NCI-H345 (cell line): Measurements from ENCODE around the gene GOLM1.
A peak's percentile ranks its signal among the peaks of the same experiment; 100 is the strongest.
"Not testable (repeated sequence)": the region's sequence is repeated elsewhere in the genome, so short reads cannot be mapped to it uniquely, and the experiment has no call there.

ENCODE experiments used
- DNase-seq: peaks from one replicate; lab custom pipeline; 2025; lab: John Stamatoyannopoulos, UW

GOLM1 gene, protein sequence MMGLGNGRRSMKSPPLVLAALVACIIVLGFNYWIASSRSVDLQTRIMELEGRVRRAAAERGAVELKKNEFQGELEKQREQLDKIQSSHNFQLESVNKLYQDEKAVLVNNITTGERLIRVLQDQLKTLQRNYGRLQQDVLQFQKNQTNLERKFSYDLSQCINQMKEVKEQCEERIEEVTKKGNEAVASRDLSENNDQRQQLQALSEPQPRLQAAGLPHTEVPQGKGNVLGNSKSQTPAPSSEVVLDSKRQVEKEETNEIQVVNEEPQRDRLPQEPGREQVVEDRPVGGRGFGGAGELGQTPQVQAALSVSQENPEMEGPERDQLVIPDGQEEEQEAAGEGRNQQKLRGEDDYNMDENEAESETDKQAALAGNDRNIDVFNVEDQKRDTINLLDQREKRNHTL

DNA sequence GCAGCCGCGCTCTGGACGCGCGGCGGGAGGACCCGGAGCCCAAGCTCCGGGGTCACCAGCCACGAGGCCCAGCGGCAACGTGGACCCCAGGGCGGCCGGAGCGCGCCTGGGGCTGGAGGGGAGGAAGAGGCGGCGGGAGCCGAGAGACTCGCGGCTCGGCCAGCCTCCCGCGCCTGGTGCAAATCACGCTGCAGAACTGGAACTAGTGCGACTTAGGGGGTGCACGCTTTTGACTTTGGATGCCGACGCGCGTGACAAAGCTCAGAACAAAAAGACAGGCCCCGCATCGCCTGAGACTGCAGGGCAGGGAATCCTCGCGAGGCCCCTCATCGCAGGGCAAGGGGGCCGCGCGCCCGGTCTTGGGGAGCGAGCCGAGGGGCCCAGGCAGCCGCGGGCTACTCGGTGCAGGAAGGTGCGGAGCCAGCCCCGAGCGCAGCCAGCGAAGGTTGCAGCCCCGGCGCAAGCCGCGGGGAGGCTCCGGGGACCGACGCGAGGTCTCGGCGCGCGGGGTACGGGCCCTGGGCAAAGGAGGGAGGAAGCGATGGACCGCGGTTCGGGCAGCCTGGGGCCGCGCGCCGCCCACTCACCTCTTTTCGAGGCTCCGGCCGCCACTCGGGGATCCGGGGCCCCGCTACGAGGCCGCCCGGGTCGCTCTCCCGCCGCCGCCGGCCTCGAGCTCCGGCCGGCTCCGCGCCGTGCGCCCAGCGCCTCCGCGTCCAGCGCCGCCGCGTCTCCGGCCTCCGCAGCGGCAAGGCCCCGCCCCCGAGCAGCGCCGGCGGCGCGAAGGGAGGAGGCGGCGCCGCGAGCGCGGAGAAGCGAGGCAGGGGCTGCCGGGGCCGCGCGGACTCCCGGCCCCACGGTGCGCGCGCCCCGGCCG is at the start of gene GOLM1:
Gene GOLM1 (minus strand): TSS at position 735 of the 877 bp plus-strand sequence. CDS start 20,238 bp downstream, outside the sequence.
- DNase-seq, result peak; percentile 54

DNA sequence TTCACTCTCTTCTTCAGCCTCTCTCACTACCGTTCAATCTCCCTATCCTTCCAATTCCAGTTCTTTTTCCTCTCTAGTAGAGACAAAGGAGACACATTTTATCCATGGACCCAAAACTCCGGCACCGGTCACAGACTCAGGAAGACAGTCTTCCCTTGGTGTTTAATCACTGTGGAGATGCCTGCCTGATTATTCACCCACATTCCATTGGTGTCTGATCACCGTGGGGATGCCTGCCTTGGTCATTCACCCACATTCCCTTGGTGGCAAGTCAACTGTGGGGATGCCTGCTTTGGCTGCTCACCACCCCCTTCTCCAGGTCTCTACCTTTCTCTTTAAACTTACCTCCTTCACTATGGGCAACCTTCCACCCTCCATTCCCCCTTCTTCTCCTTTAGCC is 47.3 kb upstream of the GOLM1 start:
- not testable (repeated sequence) for DNase-seq

DNA sequence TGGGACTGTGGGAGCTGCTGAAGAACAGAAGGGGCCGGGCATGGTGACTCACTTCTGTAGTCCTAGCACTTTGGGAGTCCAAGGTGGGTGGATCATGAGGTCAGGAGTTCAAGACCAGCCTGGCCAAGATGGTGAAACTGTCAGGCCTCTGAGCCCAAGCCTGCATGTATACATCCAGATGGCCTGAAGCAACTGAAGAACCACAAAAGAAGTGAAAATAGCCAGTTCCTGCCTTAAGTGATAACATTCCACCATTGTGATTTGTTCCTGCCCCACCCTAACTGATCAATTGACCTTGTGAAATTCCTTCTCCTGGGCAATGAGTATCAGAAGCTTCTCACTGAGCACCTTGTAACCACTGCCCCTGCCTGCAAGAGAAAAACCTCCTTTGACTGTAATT is 46.6 kb upstream of the GOLM1 start:
- DNase-seq, result not testable (repeated sequence)

DNA sequence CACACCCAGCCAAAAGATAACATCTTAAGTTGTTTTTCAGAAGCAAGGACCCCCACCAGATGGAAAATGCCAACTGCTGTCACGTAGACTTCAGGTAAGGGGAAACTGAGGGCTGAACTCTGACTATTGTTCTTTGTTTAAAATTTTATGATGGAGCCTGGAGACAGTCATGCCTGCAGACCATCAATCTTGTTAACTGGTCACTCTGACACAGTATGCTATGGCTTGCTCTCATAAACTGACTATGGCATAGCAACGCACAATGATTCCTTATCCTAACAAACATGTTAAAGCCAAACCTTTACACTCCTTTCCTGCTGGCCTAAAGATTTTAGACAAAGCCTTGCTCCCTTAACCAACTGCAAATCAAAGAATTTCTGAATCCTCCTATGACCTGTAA is 43.6 kb upstream of the GOLM1 start:
- DNase-seq, result no peak

DNA sequence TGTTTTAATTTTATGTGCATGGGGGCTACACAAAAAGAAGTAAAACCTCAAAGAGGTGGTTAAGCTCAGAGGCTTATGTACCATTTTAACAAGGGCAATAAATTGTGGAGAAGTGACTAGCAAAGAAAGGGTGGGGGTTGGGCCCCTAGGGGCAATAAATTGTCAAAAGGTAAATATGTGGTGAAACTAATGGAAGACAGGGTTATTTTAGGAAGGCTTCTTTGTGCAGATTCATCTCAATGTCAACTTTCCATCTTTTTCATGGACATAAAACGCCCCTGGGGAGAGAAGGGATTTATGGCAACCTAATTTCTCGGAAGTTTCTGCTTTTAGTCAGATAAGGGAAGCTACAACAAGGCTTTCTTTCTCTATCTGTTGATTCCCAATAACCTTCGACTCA is 42.5 kb upstream of the GOLM1 start:
- DNase-seq, result no peak

DNA sequence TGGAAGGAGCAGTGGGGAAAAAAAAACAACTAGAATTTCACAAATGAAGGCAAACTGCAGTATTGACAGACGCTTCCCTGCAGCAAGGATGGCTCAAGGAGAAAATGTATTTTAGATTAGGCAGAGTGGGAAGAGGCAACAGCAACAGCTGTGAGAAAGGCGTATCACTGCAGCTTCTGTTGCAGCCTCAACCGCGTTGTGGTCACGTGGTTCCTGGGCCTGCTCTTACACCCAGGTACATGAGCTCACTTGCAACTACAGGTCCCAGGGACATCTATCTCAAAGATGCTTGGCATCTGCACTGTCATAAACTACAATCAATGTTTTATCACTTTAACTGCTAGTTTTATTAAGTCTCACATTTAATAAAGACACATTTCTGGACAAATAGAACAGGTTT is 36.0 kb upstream of the GOLM1 start:
- DNase-seq, result no peak

DNA sequence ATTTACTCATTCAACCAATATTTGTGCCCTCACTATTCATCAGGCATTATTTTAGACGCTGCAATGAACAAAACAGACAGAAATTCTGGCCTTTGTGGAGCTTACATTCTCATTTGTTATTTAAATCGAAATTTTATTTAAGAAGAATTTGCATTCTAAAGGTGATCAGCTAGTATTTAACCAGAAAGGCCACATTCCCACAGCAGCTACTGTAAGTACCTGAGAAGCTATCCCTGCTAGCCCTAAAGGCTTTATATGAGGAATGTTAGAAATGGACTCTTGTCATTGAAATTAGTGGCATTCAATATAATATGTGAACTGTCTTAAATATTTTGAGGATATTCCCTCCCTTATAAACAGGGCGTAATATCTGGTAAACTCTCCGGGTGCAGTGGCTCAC is 35.0 kb upstream of the GOLM1 start:
- no peak for DNase-seq

DNA sequence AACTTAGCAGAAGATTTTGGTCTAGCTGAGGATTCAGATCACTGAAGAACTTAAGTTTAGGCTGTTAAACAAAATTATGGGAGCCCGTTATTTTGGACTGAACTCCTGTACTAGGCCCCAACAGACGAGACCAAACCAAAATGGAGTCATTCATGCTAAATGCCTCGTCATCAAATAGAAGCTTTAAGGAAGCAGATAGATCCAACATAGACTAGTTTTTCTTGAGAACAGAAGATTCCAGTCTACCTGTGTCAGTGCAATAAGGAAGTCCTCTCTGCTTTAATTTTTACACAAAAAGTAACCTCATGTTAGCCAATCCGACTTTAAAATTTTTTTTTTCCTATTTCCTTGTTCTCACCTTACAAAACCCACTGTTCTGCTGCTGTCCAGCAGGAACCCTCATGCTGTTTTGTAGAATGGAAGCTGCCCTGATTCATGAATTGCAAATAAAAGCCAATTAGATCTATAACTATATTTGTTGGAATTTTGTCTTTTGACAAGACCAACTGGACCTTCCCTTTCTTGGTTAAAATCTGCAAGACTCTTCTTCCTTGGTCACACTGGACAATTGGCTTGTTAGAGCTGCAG is 29.0 kb upstream of the GOLM1 start:
- no peak for DNase-seq

DNA sequence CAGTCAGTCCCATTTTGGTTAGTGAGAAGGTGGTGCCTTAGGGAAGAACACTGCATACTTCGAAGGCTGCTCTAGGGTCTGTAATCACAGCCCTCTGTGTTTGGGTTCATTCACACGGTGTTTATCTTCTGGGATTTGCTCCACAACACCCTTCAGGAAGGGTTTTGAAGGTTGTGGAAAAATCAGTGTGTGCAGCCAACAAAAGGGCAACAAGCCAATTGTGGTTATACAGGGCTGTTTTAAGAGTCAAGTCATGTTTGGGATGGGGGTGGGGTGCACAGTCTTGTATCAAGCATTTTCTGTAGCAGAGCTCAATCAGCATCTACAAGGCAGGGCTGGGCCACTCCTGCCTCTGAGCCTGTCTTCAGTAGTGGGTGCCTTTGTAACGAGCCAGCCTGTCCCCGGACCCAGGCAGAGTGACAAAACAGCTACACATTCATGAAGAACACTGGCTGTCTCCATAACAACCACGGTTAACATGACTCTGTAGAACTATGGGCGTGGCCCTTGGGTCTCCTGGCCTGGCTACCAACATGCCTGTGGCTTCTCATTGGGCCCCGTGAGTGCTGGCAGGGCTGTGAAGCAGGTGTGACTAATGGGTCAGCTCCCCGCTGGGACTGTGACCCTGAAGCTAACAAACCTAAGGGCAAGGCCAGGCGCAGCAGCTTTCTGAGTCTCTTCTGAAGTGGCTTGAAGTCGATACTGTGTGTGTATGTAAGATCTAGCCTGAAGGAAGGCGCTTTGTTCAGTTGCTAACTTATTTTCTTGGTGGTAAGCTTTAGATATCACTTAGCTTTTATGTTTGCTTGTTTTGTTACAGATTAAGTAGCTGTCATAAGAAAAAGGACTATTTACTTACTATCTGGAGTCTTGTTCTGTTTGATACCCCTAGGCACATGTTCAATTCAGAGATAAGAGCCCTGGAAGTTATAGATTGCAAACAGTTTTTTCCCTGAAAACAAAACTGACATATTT is 27.9 kb upstream of the GOLM1 start:
- DNase-seq, result peak; percentile 76

DNA sequence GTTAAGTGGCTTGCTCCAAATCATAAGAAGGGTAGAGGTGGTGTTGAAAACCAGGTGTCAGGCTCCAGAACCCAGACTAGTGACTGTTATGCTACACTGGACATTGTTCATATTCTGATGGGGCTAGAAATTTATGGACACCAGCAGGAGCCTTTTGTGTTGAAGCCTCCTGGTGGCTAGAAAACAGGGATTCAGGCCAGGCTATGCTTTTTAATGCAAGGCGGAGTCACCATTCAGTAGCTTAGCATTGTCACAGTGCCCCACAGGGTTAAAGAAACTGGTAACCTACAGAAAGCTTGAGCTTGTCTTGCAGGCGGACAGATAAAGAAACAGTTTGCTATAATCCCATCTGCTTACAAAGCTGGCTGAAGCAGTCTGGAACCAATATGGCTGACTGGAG is 23.0 kb upstream of the GOLM1 start:
- no peak for DNase-seq

DNA sequence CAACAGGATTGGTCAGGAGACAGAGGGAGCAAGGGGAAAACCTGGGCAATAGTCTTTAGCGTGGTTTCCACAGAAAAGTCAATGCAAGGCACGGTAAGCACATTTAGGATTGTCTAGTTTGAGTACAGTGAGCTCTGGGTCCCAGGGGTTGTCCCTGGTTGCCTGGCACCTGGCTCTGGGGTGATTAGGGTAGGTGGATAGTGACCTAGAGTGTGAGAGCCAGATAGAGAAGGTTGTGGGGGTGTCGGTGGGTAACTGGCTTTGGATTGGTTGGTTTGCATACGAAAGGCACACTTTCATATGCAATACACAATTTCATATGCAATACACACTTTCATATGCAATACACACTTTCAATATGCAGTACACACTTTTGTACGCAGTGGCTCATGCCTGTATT is 20.1 kb upstream of the GOLM1 start:
- DNase-seq, result no peak

DNA sequence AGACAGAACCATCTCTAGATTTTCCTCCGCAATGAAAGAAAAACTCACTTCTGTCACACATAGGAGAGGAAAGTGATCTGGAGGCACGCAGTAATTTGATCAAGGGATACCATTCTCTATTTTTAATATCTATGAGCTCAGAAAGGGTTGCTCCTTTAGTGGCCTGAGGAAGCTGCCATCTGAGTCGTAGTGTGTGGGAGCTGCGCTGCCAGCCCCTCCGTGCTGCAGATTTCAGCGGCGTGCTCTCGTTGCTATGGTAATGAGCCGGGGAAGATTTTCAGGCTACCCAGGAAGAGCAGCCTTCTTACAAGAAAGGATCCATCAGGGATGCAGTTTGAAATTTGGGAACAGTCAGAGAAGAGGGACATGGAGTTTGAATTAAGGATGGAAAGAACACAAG is 17.1 kb upstream of the GOLM1 start:
- no peak for DNase-seq

DNA sequence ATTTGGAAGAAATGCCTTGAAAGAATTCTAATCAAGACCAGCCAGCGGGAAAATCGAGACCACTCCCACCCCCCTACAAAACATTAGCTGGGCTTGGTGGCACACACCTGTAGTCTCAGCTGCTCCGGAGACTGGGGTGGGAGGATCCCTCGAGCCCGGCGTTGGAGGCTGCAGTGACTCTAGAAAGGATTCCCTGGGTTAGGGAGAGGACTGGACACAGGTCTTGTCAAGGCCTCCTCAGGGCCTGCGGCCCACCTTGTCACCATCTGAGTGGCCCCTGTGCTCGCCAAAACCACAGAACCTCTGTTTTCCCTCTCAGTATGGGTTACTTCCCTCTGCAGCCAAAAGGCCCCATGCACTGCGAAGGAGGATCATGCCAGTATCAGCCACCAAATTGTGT is 16.5 kb upstream of the GOLM1 start:
- no peak for DNase-seq

DNA sequence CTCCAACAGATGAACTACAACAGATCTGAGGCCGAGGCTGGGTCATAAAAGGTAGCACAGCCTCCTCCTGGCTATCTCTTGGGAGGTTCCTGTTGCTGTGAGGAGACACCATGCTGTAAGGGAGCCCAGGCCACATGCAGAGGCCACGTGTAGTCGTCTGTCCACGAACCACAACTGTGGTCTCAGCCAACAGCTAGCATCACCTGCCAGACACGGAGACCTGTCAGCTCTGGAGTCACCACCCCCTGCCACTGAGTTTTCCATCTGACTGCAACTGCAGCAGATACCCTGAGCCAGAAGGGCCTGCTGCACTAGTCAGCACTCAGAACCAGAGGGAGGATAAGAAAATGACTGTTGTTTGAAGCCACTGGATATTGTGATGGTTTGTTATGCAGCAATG is 12.7 kb upstream of the GOLM1 start:
- DNase-seq, result no peak

DNA sequence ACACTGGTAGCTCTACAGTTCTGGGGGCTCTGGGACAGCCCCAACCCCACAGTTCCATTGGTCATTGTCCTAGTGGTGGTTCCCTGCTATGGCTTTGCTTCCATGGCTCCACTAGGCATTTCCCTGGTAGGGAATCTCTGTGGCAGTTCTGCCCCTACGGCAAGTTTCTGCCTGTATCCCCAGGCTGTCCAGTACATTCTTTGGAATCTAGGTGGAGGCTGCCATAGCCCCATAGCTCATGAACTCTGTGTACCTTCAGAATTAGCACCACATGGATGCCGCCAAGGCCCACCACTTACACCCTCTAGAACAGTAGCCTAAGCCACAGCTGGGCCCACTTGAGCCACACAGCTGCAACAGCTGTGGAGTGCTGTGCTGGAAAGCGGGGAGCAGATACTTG is 3.3 kb upstream of the GOLM1 start:
- DNase-seq, result no peak

DNA sequence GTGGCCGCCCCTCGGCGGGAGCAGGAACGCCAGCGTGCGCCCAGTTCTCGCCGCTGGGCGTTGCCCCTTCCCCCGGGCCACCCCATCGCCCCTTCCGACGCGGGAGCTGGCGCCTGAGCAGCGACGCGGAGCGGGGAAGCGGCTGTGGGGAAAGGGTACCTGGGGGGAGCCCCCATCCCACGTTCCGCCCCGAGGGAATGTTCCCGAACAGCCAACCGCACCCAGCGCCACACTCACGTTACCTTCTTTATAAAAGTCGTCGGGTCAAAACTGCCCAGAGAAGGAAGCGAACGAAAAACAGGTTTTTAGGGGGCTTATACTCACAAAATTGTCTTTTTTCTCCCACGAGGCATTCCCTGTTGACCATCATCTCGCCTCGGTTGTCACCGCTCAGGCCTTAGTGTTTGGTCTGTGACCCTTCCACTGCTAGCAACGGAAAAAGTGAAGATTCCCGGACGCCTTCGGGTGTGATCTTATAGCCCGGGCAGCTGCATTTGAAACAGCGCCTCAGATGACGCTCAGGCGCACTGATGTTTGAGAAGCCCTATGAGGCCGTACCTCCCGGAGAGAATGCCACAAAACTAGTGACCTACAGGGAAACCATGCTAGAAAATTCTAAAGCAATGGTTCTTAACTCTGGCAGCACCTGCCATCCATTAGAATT is 475 bp upstream of the GOLM1 start:
- no peak for DNase-seq

DNA sequence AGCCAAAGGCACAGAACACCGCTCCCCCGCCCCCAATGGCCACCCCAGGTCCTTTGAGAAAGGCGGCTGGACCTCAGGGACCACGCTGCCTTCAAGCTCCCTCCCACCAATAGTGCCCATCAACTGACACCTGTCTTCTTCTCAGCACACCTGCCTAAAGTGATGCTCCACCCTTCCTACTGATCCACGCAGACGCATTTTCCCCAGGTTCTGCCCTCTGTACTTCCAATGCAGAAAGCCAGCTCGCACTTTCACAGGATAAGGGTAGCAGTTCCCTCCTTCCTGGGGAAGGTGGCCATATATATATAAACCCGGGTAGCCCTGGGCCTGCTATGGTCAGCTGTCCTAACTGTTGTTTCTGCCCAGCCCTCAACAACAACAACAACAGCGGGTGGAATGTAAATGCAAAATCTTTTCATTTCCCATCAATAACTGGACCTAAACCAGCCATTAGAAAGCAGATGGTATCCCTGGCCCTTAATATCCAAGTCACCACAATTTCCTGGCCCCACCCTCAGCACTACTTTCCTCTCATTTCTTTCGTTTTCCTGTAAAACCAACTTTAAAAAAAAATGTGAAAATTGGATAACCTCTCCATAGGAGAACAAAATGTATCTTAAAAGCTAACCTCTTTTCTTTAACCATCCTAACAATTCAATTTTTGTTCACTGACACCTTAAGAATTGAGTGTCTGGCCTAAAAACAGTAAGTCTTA is 1.7 kb downstream of the GOLM1 start:
- DNase-seq, result peak; percentile 24

DNA sequence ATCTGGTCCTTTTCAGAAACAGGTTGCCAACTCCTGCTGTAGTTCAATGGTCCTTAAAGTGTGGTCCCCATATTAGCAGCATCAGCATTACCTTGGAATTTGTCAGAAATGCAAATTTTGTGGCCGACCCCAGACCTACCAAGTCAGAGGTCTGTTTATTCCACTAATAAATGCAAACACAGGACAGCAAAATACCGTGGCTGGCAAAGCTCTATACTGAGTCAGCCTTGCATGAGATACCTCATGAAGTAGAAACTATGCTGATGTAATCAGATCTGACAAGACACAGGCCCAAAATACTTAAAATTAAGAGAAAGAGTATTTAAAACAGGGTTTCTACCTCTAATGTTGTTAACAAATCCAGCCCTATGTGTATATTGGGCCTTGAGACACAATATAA is 3.0 kb downstream of the GOLM1 start:
- no peak for DNase-seq

DNA sequence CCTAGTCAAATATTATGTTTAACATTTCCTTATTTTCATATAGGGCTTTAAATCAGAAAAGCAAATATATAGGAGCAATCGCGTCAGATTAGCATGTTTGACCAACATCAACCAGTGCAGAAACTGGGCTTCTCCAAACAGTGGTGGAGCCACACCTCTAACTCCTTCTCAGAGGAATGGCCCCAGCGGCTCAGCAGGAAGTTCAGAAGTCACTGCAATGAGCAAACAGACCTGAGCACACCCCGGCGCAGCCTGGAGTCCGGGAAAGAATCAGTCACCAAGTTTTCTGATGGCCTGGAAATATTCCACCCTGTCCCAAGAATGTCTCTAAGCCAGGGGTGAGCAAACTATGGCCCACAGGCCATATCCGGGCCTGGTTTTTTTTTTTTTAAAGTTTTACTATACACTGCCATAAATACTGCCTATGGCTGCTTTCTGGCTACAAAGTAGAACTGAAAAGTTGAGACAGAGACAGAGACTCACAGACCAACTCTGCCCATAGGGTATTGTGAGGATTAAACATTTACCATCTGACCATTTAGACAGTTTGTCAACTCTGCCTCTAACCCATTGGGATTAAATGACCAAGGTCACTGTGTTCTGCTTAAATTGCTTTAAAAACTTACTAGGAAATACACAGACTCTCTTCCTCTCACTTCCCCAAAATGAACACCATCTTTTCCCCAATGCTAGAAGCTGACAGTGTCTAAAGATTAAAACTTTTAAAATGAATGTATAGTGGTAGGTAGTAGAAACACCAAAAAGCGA is 5.4 kb downstream of the GOLM1 start:
- DNase-seq, result no peak

DNA sequence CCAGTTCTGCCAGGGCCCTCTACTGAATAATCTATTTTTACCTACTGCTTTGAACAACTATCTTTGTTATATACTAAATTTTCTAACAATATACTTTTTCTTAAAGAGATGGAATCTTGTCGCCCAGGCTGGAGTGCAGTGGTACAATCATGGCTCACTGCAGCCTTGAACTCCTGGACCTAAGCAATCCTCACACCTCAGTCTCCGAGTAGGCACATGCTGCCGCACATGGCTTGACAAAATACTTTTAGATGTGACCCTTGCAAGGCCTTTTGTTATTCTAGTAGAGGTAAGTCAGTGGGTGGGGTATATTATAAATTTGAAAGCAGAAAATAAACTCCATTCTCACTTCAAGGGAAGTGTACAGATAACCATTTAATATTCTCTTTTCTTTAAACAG is 7.9 kb downstream of the GOLM1 start:
- no peak for DNase-seq
